Ishikawa (cell line): ENCODE results near the gene AFG3L2.
A peak's percentile ranks its signal among the peaks of the same experiment; 100 is the strongest.

Experiments
- CEBPB ChIP-seq: IDR thresholded peaks from 2 replicates; pipeline ENCODE4 v1.6.1; 2012
- CREB1 ChIP-seq: IDR thresholded peaks from 2 replicates; pipeline ENCODE4 v1.6.1; 2012; ENCODE audit warnings: low read depth
- EGR1 ChIP-seq: IDR thresholded peaks from 2 replicates; pipeline ENCODE4 v1.6.1; 2012
- EP300 ChIP-seq: IDR thresholded peaks from 2 replicates; pipeline ENCODE4 v1.6.1; 2012; ENCODE audit warnings: borderline replicate concordance
- FOXM1 ChIP-seq: IDR thresholded peaks from 2 replicates; pipeline ENCODE4 v1.6.1; 2012; ENCODE audit warnings: low read depth, borderline replicate concordance
- NFIC ChIP-seq: IDR thresholded peaks from 2 replicates; pipeline ENCODE4 v1.6.1; 2012
- RAD21 ChIP-seq: IDR thresholded peaks from 2 replicates; pipeline ENCODE4 v1.6.1; 2012; ENCODE audit warnings: low read depth
- TAF1 ChIP-seq: IDR thresholded peaks from 2 replicates; pipeline ENCODE4 v1.6.1; 2012; ENCODE audit warnings: low read depth, mild to moderate bottlenecking
- TCF12 ChIP-seq: IDR thresholded peaks from 2 replicates; pipeline ENCODE4 v1.6.1; 2012; ENCODE audit warnings: low read depth
- TEAD4 ChIP-seq: IDR thresholded peaks from 2 replicates; pipeline ENCODE4 v1.6.1; 2012
- USF1 ChIP-seq: IDR thresholded peaks from 2 replicates; pipeline ENCODE4 v1.6.1; 2012
- YY1 ChIP-seq: IDR thresholded peaks from 2 replicates; pipeline ENCODE4 v1.6.1; 2012; ENCODE audit warnings: low read depth
- ZBTB7A ChIP-seq: IDR thresholded peaks from 2 replicates; pipeline ENCODE4 v1.6.1; 2012; ENCODE audit warnings: low read depth
- TF ChIP-seq, protein P1 (sequence below): IDR thresholded peaks from 2 replicates; pipeline ENCODE4 v1.6.1; 2012
- TF ChIP-seq, protein P2 (sequence below): IDR thresholded peaks from 2 replicates; pipeline ENCODE4 v1.6.1; 2012; ENCODE audit warnings: low read depth, mild to moderate bottlenecking

AFG3L2 gene

GRCh38 chr18:12307701-12308385, 69.2 kb downstream of the AFG3L2 start, which contains the start of gene TUBB6:
TSS of gene TUBB6 (plus strand) at chr18:12308241. CDS start at chr18:12308293, 52 bp downstream.
- TF ChIP-seq TEAD4 (no peak), RAD21 (no peak), NFIC (no peak), TAF1 (peak; percentile 81; the same call in 1 of the 2 replicates), CREB1 (no peak), EGR1 (peak; percentile 79), FOXM1 (no peak), YY1 (0 out of 2 replicates have a peak, but pooled peaks have one; percentile 32)
- TF ChIP-seq, protein P1, sequence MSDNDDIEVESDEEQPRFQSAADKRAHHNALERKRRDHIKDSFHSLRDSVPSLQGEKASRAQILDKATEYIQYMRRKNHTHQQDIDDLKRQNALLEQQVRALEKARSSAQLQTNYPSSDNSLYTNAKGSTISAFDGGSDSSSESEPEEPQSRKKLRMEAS = no peak; the same call in 1 of the 2 replicates

- no peak for TF ChIP-seq YY1
- no peak for TF ChIP-seq ZBTB7A
- TF ChIP-seq, protein P2, sequence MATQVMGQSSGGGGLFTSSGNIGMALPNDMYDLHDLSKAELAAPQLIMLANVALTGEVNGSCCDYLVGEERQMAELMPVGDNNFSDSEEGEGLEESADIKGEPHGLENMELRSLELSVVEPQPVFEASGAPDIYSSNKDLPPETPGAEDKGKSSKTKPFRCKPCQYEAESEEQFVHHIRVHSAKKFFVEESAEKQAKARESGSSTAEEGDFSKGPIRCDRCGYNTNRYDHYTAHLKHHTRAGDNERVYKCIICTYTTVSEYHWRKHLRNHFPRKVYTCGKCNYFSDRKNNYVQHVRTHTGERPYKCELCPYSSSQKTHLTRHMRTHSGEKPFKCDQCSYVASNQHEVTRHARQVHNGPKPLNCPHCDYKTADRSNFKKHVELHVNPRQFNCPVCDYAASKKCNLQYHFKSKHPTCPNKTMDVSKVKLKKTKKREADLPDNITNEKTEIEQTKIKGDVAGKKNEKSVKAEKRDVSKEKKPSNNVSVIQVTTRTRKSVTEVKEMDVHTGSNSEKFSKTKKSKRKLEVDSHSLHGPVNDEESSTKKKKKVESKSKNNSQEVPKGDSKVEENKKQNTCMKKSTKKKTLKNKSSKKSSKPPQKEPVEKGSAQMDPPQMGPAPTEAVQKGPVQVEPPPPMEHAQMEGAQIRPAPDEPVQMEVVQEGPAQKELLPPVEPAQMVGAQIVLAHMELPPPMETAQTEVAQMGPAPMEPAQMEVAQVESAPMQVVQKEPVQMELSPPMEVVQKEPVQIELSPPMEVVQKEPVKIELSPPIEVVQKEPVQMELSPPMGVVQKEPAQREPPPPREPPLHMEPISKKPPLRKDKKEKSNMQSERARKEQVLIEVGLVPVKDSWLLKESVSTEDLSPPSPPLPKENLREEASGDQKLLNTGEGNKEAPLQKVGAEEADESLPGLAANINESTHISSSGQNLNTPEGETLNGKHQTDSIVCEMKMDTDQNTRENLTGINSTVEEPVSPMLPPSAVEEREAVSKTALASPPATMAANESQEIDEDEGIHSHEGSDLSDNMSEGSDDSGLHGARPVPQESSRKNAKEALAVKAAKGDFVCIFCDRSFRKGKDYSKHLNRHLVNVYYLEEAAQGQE = no peak
- no peak for TF ChIP-seq TCF12
- TF ChIP-seq NFIC = no peak
- no peak for TF ChIP-seq EGR1
- no peak for TF ChIP-seq RAD21
- TF ChIP-seq, protein P1 = no peak
- TF ChIP-seq TEAD4 = no peak
- no peak for TF ChIP-seq FOXM1
- no peak for TF ChIP-seq CREB1
- no peak for TF ChIP-seq USF1
- TF ChIP-seq EP300 = no peak
- no peak for TF ChIP-seq CEBPB
- TF ChIP-seq TAF1 = no peak
Observed at GRCh38 chr18:12306752-12307700, 70.0 kb downstream of the AFG3L2 start.

GRCh38 chr18:12305930-12306629, 70.9 kb downstream of the AFG3L2 start:
- TF ChIP-seq, protein P2 = no peak
- TF ChIP-seq RAD21 (no peak), TCF12 (no peak), USF1 (no peak), TEAD4 (no peak)

DNA sequence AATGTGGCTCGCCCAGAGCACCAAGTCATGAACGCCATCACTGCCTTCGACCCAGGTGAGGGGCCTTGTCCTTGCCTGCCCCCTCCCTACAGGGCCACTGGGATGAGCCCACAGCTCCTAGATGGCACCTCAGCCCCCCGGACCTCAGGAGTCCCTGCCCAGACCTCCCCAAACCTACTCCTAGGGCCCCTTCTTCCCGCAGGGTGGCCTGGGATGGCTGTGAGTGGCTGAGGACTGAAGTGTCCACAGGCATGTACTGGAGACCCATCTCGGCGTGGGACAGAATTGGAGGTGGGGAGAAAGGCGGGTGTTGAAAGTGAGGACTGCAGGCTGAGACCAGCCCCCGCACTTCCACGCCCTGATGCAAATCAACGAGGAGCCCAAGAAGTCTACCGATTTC, 71.8 kb downstream of the AFG3L2 start:
- TF ChIP-seq ZBTB7A (no peak), TAF1 (no peak), EP300 (no peak), FOXM1 (no peak), USF1 (no peak), TEAD4 (no peak), EGR1 (no peak), YY1 (no peak), CEBPB (no peak), CREB1 (no peak)
- TF ChIP-seq, protein P2 = no peak
- TF ChIP-seq, protein P1 = no peak
